Measurements from ENCODE around the gene BEST1.
"Not testable (repeated sequence)": the region's sequence is repeated elsewhere in the genome, so short reads cannot be mapped to it uniquely, and the experiment has no call there.

The BEST1 gene

GRCh38 chr11:61949169-61950034 lies 749 bp upstream of the BEST1 start:
- DNase-seq, result no peak

GRCh38 chr11:61951484-61952135 lies 1.5 kb downstream of the BEST1 start:
- no peak for DNase-seq

GRCh38 chr11:61952882-61953281 lies 2.7 kb downstream of the BEST1 start:
- DNase-seq, result no peak

GRCh38 chr11:61953632-61954031 lies 3.5 kb downstream of the BEST1 start:
- DNase-seq, result not testable (repeated sequence)

- DNase-seq, result no peak
These were observed 4.1 kb downstream of the BEST1 start for GRCh38 chr11:61954106-61954850.

GRCh38 chr11:61954851-61955421 lies 4.8 kb downstream of the BEST1 start:
- no peak for DNase-seq

GRCh38 chr11:61955422-61956135 lies 5.4 kb downstream of the BEST1 start:
- no peak for DNase-seq

GRCh38 chr11:61956191-61957020 lies 6.3 kb downstream of the BEST1 start:
- DNase-seq, result no peak

GRCh38 chr11:61957021-61957770 lies 7.0 kb downstream of the BEST1 start:
- no peak for DNase-seq

- DNase-seq, result no peak
These were observed 8.4 kb downstream of the BEST1 start for GRCh38 chr11:61958590-61958989.

GRCh38 chr11:61959114-61959513 lies 9.0 kb downstream of the BEST1 start:
- no peak for DNase-seq

GRCh38 chr11:61959678-61960077 lies 9.5 kb downstream of the BEST1 start:
- DNase-seq, result no peak

- DNase-seq, result no peak
These were observed 10.4 kb downstream of the BEST1 start for GRCh38 chr11:61960532-61960931.

GRCh38 chr11:61961570-61962212 lies 11.5 kb downstream of the BEST1 start:
- no peak for DNase-seq

GRCh38 chr11:61962213-61963015 lies 12.3 kb downstream of the BEST1 start:
- no peak for DNase-seq

GRCh38 chr11:61963016-61963281 lies 12.8 kb downstream of the BEST1 start:
- DNase-seq, result no peak

GRCh38 chr11:61963282-61964057 lies 13.3 kb downstream of the BEST1 start:
- no peak for DNase-seq

GRCh38 chr11:61964058-61964665 lies 14.0 kb downstream of the BEST1 start:
- DNase-seq, result no peak
